SK-N-SH (cell line): ENCODE data around the gene BNIP3.

ENCODE experiments used
- MEF2A ChIP-seq: IDR thresholded peaks from 2 replicates; pipeline ENCODE4 v1.4.0; 2012; ENCODE audit warnings: low read depth, borderline replicate concordance
- SIN3A ChIP-seq: IDR thresholded peaks from 2 replicates; pipeline ENCODE4 v1.6.1; 2012; ENCODE audit warnings: low read depth, mild to moderate bottlenecking, low read length, moderate library complexity, borderline replicate concordance
- YY1 ChIP-seq: IDR thresholded peaks from 2 replicates; pipeline ENCODE4 v1.4.0; 2012; ENCODE audit warnings: low read depth, mild to moderate bottlenecking
- TF ChIP-seq, protein P1 (sequence below): IDR thresholded peaks from 2 replicates; pipeline ENCODE4 v1.4.0; 2012; ENCODE audit warnings: low read depth
- TF ChIP-seq, protein P2 (sequence below): fragments of 200-600 bp; sonication (generic); IDR thresholded peaks from 2 replicates; pipeline ENCODE4 v1.6.1; 2017; ENCODE audit warnings: antibody characterized with exemption, mild to moderate bottlenecking, moderate library complexity
- TF ChIP-seq, protein P3 (sequence below): IDR thresholded peaks from 2 replicates; pipeline ENCODE4 v1.6.1; 2012; ENCODE audit warnings: mild to moderate bottlenecking, low read depth, low read length, moderate library complexity

DNA sequence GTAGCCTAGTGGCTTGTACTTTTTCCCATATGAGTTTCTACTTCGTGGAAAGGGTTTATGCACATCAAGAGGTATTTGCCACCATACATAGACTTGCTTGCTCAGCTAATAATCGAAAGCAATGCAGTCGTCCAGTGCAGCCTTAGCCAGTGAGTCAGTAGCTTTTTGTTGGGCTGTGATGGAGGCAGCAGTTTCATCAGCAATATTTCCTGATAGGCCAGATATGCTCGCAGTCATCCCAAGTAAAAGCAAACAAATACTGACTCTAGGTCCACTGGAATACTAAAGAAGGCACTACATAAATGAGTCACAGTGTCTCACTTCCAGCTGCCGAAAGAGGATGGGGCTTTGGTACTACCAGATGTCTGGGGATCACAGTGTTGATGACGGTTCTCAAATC is 2.1 kb upstream of the BNIP3 start:
- TF ChIP-seq, protein P1, sequence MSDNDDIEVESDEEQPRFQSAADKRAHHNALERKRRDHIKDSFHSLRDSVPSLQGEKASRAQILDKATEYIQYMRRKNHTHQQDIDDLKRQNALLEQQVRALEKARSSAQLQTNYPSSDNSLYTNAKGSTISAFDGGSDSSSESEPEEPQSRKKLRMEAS = no peak
- TF ChIP-seq, protein P2, sequence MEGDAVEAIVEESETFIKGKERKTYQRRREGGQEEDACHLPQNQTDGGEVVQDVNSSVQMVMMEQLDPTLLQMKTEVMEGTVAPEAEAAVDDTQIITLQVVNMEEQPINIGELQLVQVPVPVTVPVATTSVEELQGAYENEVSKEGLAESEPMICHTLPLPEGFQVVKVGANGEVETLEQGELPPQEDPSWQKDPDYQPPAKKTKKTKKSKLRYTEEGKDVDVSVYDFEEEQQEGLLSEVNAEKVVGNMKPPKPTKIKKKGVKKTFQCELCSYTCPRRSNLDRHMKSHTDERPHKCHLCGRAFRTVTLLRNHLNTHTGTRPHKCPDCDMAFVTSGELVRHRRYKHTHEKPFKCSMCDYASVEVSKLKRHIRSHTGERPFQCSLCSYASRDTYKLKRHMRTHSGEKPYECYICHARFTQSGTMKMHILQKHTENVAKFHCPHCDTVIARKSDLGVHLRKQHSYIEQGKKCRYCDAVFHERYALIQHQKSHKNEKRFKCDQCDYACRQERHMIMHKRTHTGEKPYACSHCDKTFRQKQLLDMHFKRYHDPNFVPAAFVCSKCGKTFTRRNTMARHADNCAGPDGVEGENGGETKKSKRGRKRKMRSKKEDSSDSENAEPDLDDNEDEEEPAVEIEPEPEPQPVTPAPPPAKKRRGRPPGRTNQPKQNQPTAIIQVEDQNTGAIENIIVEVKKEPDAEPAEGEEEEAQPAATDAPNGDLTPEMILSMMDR = no peak
- TF ChIP-seq MEF2A (no peak), SIN3A (no peak), YY1 (no peak)
- TF ChIP-seq, protein P3, sequence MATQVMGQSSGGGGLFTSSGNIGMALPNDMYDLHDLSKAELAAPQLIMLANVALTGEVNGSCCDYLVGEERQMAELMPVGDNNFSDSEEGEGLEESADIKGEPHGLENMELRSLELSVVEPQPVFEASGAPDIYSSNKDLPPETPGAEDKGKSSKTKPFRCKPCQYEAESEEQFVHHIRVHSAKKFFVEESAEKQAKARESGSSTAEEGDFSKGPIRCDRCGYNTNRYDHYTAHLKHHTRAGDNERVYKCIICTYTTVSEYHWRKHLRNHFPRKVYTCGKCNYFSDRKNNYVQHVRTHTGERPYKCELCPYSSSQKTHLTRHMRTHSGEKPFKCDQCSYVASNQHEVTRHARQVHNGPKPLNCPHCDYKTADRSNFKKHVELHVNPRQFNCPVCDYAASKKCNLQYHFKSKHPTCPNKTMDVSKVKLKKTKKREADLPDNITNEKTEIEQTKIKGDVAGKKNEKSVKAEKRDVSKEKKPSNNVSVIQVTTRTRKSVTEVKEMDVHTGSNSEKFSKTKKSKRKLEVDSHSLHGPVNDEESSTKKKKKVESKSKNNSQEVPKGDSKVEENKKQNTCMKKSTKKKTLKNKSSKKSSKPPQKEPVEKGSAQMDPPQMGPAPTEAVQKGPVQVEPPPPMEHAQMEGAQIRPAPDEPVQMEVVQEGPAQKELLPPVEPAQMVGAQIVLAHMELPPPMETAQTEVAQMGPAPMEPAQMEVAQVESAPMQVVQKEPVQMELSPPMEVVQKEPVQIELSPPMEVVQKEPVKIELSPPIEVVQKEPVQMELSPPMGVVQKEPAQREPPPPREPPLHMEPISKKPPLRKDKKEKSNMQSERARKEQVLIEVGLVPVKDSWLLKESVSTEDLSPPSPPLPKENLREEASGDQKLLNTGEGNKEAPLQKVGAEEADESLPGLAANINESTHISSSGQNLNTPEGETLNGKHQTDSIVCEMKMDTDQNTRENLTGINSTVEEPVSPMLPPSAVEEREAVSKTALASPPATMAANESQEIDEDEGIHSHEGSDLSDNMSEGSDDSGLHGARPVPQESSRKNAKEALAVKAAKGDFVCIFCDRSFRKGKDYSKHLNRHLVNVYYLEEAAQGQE = no peak
